GM12874 (cell line): ENCODE results near the gene STMN3.

Experiments used
- TF ChIP-seq, protein P1 (sequence below): IDR thresholded peaks from 2 replicates; pipeline ENCODE4 v1.5.1; 2011; ENCODE audit warnings: low read depth, mild to moderate bottlenecking, control low read depth, low read length, moderate library complexity; ENCODE audit not compliant: insufficient read depth

STMN3 gene

GRCh38 chr20:63655249-63655648 is 2.0 kb upstream of the STMN3 start:
- TF ChIP-seq, protein P1, sequence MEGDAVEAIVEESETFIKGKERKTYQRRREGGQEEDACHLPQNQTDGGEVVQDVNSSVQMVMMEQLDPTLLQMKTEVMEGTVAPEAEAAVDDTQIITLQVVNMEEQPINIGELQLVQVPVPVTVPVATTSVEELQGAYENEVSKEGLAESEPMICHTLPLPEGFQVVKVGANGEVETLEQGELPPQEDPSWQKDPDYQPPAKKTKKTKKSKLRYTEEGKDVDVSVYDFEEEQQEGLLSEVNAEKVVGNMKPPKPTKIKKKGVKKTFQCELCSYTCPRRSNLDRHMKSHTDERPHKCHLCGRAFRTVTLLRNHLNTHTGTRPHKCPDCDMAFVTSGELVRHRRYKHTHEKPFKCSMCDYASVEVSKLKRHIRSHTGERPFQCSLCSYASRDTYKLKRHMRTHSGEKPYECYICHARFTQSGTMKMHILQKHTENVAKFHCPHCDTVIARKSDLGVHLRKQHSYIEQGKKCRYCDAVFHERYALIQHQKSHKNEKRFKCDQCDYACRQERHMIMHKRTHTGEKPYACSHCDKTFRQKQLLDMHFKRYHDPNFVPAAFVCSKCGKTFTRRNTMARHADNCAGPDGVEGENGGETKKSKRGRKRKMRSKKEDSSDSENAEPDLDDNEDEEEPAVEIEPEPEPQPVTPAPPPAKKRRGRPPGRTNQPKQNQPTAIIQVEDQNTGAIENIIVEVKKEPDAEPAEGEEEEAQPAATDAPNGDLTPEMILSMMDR = no peak

DNA sequence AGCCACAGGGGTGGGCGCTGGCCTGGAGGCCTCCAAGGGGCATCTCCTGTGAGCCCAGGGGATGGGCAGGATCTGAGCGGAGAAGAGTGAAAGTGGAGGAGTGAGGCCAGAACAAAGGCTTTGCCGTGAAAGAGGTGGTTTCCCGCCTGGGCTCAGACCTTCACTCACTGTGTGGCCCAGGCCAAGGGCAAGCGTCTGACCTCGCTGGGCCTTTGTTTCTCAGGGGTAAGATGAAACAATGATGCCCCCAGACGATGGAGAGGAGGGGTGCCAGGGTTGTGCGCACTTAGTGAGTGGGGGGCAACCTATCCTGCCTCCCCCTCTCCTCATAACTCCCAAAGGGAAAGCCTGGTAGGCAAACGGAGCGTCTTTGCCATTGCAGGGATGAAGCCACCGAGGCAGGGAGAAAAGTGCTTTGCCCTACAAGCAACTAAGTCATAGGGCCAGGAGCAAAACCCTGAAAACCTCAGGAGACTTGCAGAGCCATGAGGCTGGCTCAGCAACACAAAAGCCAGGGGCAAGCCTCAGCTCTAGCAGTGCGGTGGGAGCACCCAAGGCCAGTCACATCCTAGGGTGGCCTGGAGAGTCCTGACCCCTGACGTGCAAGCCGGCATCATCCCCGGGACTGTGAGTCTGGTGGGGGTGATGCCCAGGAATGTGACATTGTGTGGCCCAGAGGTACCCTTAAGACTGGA is 897 bp upstream of the STMN3 start:
- TF ChIP-seq, protein P1 = no peak

DNA sequence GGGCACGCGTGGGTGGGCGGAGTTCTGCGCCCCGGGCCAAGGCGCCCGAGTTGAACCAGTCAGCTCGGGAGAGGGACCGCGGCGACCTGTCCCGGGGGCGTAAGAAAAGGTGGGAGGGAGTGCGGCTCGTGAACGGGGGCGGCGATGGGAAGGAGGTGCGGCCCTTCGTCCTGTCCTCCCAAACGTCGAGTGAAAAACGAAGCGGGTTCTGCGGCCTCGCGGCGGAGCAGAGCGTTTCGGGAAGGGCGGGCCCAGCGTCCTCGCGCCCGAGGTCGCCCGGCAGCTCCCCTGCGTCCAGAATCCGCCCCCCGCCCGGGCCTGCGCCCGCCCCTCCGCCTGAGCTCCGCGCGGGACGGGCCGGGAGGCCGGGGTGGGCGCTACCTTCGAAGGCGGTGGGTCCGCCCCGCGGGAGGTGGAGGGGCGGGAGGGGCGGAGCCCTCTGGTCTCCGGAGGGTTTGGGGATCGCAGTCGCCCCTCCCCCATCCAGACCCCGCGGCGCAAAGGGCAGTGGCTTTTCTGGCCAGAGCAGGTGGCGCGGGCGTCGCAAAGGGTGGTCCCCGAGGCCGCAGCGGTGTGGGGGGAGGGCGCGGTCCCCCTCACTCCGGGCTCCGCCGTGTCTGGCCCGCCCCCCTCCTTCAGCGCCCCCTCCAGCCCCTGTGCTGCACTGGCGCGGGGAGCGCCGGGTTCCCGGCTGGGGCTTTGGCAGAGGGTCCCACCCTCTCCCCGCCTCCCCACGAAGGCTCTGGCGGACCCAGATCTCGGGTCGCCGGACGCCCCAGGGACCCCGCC is 838 bp downstream of the STMN3 start:
- TF ChIP-seq, protein P1 = no peak

GRCh38 chr20:63651942-63652191 is 1.4 kb downstream of the STMN3 start:
- TF ChIP-seq, protein P1 = no peak

DNA sequence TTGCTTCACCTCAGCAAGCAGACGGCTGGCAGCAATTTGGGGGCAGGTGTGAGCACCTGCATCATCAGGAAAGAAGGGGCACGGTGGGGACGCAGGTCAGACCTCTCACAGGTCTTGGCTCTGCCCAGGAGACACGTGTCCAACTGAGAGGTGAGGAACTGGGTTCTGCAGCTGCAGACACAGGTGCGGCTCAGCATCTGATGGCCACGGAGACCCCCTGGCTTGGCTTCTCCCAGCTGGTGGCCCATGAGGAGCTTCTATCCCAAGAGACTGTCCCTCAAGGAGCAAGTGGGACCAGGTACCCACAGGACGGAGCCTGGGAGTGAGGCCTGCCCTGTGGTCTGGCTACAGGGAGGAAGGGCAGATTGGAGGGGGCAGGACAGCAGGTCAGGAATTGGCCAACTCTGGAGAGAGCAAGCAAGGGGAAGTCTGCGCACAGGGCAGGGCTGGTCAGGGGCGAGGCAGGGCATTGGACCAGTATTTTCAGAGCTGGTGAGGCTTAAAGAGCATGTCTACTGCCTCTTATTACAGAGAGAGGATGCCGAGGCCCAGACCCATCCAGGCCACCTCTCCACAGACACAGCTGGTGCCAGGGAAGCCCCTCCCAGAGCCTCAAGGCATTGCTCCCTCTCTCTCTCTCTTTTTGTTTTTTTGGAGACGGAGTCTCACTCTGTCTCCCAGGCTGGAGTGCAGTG is 4.2 kb downstream of the STMN3 start:
- TF ChIP-seq, protein P1 = no peak

GRCh38 chr20:63648190-63648589 is 5.0 kb downstream of the STMN3 start:
- TF ChIP-seq, protein P1 = no peak

GRCh38 chr20:63645218-63645617 is 8.0 kb downstream of the STMN3 start:
- TF ChIP-seq, protein P1 = no peak
